Stimulated activated CD8-positive, alpha-beta memory T cell treated with anti-CD3 and anti-CD28 coated beads, Interleukin-12 subunit alpha, Interleukin-12 subunit beta, amount 100 ng/mL, for 4 hours (primary cell): ENCODE measurements around the gene PLSCR1.

ENCODE experiments used
- DNase-seq: peaks from one replicate; pipeline ENCODE4 v3.0.0-alpha.2; 2020; ENCODE audit warnings: low read depth

Gene PLSCR1

DNA sequence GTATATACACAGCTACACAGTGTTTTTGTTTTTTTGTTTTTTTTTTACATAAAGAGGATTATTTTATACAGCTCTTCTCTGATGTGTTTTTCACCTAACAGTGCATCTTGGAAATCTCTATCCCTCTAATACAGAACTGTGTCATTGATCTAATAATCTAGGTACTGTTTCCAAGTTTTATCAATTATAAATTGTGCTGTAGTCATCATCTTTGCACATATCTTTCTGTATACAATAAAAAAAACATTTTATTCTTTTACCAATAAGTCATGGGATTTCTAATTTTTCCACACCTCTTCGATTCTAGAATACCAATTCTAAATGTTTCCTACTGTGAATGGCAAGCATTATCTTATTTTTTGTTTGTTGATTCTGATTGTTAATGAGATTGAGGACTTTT, 73.4 kb downstream of the PLSCR1 start:
- no peak for DNase-seq

DNA sequence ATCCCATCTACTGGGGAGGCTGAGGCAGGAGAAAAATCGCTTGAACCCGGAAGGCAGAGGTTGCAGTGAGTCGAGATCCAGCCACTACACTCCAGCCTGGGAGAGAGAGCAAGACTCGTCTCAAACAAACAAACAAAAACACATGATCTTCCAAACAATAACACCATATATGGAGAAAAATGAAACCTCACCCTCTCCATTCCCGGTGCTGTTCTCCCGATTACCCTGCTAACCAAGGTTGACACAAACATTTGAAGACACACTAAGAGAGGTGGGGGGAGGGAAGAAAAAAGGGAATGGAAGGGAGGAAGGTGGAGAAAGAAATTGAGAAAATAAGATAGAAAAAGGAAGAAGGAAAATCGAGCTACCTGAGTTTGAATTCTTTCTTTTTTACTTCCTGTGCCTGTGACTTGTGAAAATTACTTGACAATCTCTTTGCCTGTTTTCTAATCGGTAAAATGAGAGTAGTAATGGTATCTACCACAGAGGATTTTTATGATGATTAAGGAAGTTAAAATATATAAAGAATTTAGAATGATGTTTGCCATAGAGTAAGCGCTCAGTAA, 73.9 kb downstream of the PLSCR1 start:
- no peak for DNase-seq

DNA sequence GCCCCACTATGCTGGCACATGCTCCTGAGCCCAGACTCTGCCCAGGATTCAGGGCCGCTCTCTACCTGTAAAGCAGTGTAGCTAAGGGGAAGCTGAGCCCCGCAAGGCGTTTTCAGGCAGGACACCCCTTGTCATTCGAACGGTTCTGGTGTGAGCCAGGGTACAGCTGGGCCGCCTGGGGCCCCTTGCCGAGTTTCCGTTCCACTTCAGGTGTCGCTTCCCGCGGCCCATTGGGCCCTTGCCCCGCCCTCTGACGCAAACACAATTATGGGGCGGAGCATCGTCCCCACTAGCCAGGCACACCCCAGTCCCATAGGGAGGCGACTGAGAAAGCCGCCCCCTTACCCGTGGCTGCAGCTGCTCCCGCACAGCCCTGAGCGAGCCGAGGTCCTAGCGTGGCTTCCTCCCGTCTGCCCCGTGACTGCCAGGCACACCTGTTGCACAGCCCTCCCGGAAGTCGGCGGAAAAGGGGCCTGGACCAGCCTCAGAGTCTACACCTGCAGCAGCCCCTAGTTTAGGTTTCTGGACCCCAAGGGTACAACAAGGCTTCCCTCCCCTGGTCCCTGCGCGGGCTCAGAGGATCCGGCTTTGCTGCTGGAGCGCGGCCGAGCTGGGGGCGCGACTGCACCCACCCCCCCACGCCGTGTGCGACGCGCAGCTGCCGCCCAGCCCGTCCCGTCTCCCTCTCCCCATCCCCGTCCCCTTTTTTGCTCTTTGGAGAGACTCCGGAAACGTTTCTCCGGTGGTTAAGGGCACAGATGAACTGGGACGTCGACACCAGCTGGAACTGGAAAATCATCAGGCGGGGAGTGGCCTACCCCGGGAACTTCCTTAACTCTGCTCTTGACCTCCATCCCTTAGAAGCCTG, 75.0 kb downstream of the PLSCR1 start, which contains the start of gene PLSCR2:
Gene PLSCR2, minus strand, starts transcription at position 412 of the 868 bp plus-strand sequence. CDS start 9,657 bp downstream, outside the sequence.
- DNase-seq, result peak; percentile 60

DNA sequence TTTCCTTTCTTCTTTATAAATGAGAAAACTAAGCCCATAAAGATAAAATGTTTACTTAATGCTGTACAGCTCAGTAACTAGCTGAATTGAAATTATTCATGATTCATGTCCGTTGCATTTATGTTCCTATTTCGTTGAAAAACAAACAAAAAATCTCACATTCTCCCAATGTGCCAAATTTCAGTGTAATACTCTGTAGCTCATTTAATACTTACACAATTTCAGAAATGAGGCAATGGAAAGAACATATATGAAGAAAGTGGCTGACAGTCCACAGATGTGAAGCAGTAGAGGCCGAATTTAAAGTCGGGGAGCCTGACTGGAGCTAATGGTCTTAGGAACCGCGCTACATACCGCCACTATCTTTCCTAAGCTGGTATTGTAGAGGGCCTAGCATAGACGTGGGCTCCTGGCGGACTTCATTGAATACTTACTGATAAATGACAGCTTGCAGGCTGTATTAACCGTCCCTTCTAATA, 75.7 kb downstream of the PLSCR1 start:
- no peak for DNase-seq

DNA sequence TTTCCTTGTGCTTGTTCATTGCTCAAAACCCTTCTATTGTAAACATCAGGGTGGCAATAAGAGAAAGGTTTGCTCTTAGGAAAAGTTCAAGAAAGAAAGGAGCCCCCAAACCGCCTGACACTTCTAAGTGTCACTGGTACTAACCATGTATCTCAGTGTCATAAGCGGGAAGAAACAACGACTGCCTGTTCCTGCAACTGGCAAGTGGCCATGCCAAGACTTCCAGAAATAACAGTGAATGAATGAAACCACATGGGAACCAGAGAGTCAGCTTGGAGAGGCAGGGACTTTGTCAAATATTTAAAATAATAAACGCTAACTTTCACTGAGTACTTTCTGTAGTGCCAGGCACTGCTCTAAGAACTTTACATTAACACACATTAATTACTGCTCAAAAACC, 76.2 kb downstream of the PLSCR1 start:
- DNase-seq, result no peak

DNA sequence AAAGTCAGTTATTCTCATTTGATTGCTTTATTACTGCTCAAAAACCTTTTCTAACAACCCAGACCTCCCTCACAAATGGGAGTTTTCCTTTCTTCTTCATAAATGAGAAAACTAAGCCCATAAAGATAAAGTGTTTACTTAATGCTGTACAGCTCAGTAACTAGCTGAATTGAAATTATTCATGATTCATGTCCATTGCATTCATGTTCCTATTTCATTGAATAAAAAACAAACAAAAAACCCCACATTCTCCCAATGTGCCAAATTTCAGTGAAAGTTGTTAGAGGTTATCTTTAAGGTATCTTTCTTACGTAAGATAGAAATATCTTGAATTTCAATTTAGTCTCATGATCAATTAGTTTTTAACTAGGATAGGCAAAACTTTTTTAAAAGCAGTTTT, 77.8 kb downstream of the PLSCR1 start:
- DNase-seq, result no peak

DNA sequence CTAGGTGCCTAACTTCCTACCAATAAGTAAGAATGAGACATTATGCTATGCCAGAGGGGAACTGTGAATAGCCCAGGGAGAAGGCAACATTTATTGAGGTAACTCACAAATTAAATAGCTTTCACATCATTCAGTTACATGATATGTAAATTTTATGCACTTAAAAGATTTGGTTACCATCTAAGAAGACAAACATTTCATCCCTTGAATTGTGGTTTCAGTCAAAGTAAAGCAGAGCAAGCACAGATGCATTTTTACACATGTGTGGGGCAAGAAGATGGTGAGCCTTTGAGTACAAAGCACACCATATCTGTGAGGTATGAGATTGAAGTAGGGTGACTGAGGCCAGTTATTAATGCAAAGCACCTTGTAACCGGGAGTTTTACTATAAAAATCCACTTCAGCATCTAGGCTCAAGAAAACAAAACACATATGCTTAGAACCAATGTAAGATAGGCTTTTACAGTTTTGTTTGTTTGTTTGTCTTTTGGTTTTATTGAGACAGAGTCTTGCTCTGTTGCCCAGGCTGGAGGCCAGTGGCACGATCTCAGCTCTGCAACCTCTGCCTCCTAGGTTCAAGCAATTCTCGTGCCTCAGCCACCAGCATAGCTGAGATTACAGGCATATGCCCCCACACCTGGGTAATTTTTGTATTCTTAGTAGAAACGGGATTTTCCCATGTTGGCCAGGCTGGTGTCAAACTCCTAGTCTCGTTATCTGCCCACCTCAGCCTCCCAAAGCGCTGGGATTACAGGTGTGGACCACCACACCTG, 78.5 kb downstream of the PLSCR1 start:
- no peak for DNase-seq
